ENCODE data around the gene ATP1A2. TPM values are rescaled to one million over a fixed set of nuclear protein-coding genes. Genes with fewer than 3 reads are reported as not detected.

Gene ATP1A2
- total and polyA plus RNA-seq, 2 of the 8 experiments (the other 6 are each of a cell fraction or from before 2014, with no cell fraction given) = 39.7 to 40.8 TPM

- TF ChIP-seq ZNF274 (IDR thresholded peaks at IDR 0.05; ENCODE audit: borderline replicate concordance, extremely low read depth, low read length) = no peak
- no peak for TF ChIP-seq SP4 (IDR thresholded peaks at IDR 0.05; ENCODE audit: low read length)
Observed at GRCh38 chr1:160178731-160179130, 63.2 kb downstream of the ATP1A2 start (continued).
